ENCODE results near the gene DHTKD1. TPM values are rescaled to one million over a fixed set of nuclear protein-coding genes. Genes with fewer than 3 reads are reported as not detected.

Gene DHTKD1
- total RNA-seq, 4 donors from 2014 or later = 21.8 to 26.2 (median 22.2) TPM

- TF ChIP-seq CTCF (IDR thresholded peaks at IDR 0.05; ENCODE audit: low read depth) = no peak
Observed at GRCh38 chr10:12154516-12154915, 85.8 kb downstream of the DHTKD1 start.

GRCh38 chr10:12156367-12157123, 87.8 kb downstream of the DHTKD1 start:
- TF ChIP-seq CTCF (IDR thresholded peaks at IDR 0.05; ENCODE audit: low read depth) = no peak

- TF ChIP-seq CTCF (IDR thresholded peaks at IDR 0.05; ENCODE audit: low read depth) = no peak
Observed at GRCh38 chr10:12158111-12158510, 89.4 kb downstream of the DHTKD1 start.

GRCh38 chr10:12160664-12161063, 91.9 kb downstream of the DHTKD1 start:
- no peak for TF ChIP-seq CTCF (IDR thresholded peaks at IDR 0.05; ENCODE audit: low read depth)

GRCh38 chr10:12162927-12163326, 94.2 kb downstream of the DHTKD1 start:
- TF ChIP-seq CTCF (IDR thresholded peaks at IDR 0.05; ENCODE audit: low read depth) = no peak

GRCh38 chr10:12164085-12164484, 95.3 kb downstream of the DHTKD1 start:
- no peak for TF ChIP-seq CTCF (IDR thresholded peaks at IDR 0.05; ENCODE audit: low read depth)

GRCh38 chr10:12165036-12165435, 96.3 kb downstream of the DHTKD1 start:
- TF ChIP-seq CTCF (IDR thresholded peaks at IDR 0.05; ENCODE audit: low read depth) = no peak

All from subcutaneous adipose tissue (tissue), 4 donors.